ENCODE results near the gene FLACC1.
"Not testable (repeated sequence)": the region's sequence is repeated elsewhere in the genome, so short reads cannot be mapped to it uniquely, and the experiment has no call there.

FLACC1 gene

DNA sequence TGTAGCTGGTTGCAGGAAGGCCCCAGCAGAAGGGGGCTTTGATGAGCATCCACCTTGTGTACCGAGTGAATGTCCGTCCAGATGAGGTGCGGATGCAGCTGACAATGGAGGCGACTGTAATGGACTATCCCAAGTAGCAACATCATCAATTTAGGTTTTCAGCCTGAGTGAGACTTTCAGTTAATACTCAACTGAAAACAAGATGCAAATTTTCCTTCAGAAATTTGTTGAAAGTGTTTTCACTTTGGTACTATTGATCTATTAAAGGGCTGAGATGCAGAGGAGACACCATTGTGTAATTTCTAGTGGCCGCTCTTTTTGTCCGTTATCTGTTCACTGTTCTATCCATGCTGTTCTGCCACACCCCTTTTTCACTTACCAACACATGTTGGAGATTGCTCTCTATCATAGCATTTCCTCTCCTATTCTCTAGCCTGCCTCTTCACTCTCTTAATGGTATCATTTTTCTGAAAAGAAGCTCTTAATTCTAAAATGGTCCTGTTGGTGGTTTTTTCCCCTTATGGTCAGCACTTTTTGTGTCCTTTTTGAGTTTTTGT is 108.8 kb downstream of the FLACC1 start:
- no peak for DNase-seq

DNA sequence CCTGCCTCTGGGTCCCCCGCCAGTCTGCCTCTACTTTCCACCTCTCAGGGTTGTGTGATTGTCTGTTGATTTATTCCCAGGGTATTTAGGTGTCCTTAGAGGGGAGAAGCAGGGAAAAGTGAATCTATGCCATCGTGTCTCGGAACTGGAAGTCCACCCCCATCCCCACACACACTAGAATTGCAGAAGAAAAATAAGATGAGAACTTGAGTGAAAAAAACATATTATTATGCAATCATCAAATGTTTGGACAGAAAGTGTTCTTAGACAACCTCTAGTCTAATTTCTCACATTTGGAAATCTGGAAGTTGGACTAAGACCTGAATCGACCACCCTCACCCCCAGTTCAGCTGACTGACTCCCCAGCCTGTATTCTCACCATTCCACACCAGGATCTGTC is 110.9 kb downstream of the FLACC1 start:
- DNase-seq = no peak

DNA sequence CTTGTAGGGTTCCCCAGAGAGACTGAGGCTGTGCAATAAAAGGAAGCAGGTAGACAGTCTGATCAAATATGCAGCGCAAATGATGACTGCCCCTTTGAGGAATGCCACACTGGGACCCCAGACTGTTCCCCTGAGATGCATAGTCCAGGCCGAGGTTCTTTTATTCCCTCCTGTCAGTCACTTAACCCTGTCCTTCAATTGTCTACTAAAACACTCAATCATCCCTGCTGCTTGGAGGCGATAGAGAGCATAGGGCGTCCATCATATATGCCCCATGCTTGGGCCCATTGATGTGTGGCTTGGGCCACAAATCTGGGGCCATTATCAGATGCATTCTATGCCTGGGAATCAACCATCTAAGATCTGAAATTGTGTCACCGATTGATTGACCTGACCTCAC is 112.3 kb downstream of the FLACC1 start:
- no peak for DNase-seq

DNA sequence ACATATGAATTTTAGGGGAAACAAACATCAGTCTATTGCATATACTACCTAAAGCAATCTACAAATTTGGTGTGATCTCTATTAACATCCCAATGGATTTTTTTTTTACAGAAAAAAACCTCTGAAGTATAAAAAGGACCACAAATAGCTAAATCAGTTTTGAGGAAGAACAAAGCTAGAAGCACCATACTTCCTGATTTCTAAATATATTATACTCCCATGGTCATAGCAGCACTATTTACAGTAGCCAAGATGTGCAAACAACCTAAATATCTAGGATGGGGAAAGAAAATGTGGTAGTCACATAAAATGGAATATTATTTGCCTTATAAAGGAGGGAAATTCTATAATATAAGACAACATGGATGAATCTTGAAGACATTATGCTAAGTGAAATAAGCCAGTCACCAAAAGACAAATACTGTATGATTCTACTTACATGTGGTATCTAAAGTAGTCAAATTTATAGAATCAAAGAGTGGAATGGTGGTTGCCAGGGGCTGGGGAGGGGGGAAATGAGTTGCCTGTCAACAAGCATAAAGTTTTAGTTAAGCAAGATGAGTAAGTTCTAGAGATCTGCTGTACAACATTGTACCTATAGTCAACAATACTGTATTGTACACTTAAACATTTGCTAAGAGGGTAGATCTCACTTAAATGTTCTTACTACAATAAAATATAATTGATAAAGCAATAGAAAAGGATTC is 114.4 kb downstream of the FLACC1 start:
- DNase-seq = no peak

DNA sequence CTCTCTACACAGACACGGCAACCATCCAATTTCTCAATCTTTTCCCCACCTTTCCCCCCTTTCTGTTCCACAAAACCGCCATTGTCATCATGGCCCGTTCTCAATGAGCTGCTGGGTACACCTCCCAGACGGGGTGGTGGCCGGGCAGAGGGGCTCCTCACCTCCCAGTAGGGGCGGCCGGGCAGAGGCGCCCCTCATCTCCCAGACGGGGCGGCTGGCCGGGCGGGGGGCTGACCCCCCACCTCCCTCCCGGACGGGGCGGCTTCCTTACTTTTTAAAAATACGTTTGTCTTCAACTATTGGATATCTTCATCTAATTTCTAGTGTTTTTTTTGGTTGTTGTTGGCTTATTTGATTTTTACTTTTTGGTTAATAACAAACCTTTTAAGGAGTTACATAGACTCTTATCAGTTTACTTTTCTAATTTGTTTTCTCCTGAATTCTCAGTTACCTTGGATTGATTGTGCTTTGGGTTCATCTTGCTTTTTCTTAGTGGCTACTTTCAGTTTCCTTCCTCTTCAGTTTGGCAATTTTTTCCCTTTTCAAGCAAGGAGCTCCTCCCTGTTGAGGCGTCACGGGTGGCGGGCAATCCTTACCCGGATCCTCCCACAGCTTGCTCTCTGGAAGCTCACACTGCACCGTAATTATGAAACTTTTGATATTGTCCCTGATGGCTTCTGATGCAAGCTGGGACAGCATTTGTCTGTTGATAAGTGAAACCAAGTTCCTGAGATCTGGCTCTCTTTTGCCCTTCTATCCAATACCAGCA is 117.8 kb downstream of the FLACC1 start:
- DNase-seq = not testable (repeated sequence)

All from stimulated activated CD4-positive, alpha-beta T cell treated with anti-CD3 and anti-CD28 coated beads, Interleukin-4, amount 100 ng/mL, for 4 hours (primary cell).